SK-N-SH treated with all-trans-retinoic acid at 6 μM for 48 hours (cell line): ENCODE data around the gene CCDC178.

ENCODE experiments used
- ATAC-seq: fragments of 200-7000 bp; cut with Tn5 transposase; 3 replicates; pipeline ENCODE4 v1.9.1; 2020; ENCODE audit warnings: mild to moderate bottlenecking, moderate library complexity
- ARNTL ChIP-seq: fragments of 450-650 bp; formaldehyde crosslinking; IDR thresholded peaks from 2 replicates; pipeline ENCODE4 v1.5.0; 2020; ENCODE audit warnings: low read depth, mild to moderate bottlenecking, moderate library complexity, borderline replicate concordance
- BACH2 ChIP-seq: fragments of 250-450 bp; sonication (Bioruptor Pico); IDR thresholded peaks from 2 replicates; pipeline ENCODE4 v1.9.0; 2021; ENCODE audit warnings: mild to moderate bottlenecking, borderline replicate concordance
- CREB5 ChIP-seq: fragments of 250-450 bp; sonication (Bioruptor Pico); IDR thresholded peaks from 2 replicates; pipeline ENCODE4 v1.5.1; 2020; ENCODE audit warnings: low read depth, mild to moderate bottlenecking, moderate library complexity
- CSDC2 ChIP-seq: fragments of 250-450 bp; sonication (Bioruptor Pico); IDR thresholded peaks from 2 replicates; pipeline ENCODE4 v1.5.0; 2020; ENCODE audit warnings: mild to moderate bottlenecking, moderate library complexity
- ESRRG ChIP-seq: fragments of 250-450 bp; sonication (Bioruptor Pico); IDR thresholded peaks from 2 replicates; pipeline ENCODE4 v1.6.1; 2021; ENCODE audit warnings: mild to moderate bottlenecking
- GLIS3 ChIP-seq: fragments of 250-450 bp; sonication (Bioruptor Pico); IDR thresholded peaks from 2 replicates; pipeline ENCODE4 v1.5.0; 2020; ENCODE audit warnings: mild to moderate bottlenecking, moderate library complexity
- ISL1 ChIP-seq: fragments of 250-450 bp; sonication (Bioruptor Pico); IDR thresholded peaks from 2 replicates; pipeline ENCODE4 v2.1.2; 2022; ENCODE audit warnings: mild to moderate bottlenecking, moderate library complexity
- OSR1 ChIP-seq: fragments of 250-450 bp; sonication (Bioruptor Pico); IDR thresholded peaks from 2 replicates; pipeline ENCODE4 v1.8.0; 2022; ENCODE audit warnings: moderate library complexity, mild to moderate bottlenecking, inconsistent platforms
- PATZ1 ChIP-seq: fragments of 250-450 bp; sonication (Bioruptor Pico); IDR thresholded peaks from 2 replicates; pipeline ENCODE4 v1.8.0; 2020; ENCODE audit warnings: mild to moderate bottlenecking, moderate library complexity, borderline replicate concordance
- POU6F1 ChIP-seq: fragments of 250-450 bp; sonication (Bioruptor Pico); IDR thresholded peaks from 2 replicates; pipeline ENCODE4 v1.8.0; 2021; ENCODE audit warnings: low read depth, mild to moderate bottlenecking, moderate library complexity, borderline replicate concordance
- RARB ChIP-seq: fragments of 250-450 bp; sonication (Bioruptor Pico); IDR thresholded peaks from 2 replicates; pipeline ENCODE4 v1.8.0; 2021; ENCODE audit warnings: mild to moderate bottlenecking, moderate library complexity
- SNAI2 ChIP-seq: fragments of 250-450 bp; sonication (Bioruptor Pico); IDR thresholded peaks from 2 replicates; pipeline ENCODE4 v1.5.0; 2020; ENCODE audit warnings: mild to moderate bottlenecking, moderate library complexity
- TCF4 ChIP-seq: fragments of 250-450 bp; sonication (Bioruptor Pico); IDR thresholded peaks from 2 replicates; pipeline ENCODE4 v1.8.0; 2021; ENCODE audit warnings: mild to moderate bottlenecking, moderate library complexity, borderline replicate concordance
- TOX ChIP-seq: fragments of 250-450 bp; sonication (Bioruptor Pico); IDR thresholded peaks from 2 replicates; pipeline ENCODE4 v1.8.0; 2021; ENCODE audit warnings: mild to moderate bottlenecking, moderate library complexity, borderline replicate concordance
- TSHZ2 ChIP-seq: fragments of 250-450 bp; sonication (Bioruptor Pico); IDR thresholded peaks from 2 replicates; pipeline ENCODE4 v1.5.0; 2020; ENCODE audit warnings: mild to moderate bottlenecking, moderate library complexity
- ZC3H10 ChIP-seq: fragments of 250-450 bp; sonication (Bioruptor Pico); IDR thresholded peaks from 2 replicates; pipeline ENCODE4 v1.5.1; 2021; ENCODE audit warnings: mild to moderate bottlenecking, moderate library complexity
- ZFP3 ChIP-seq: fragments of 250-450 bp; sonication (Bioruptor Pico); IDR thresholded peaks from 2 replicates; pipeline ENCODE4 v1.5.0; 2020; ENCODE audit warnings: mild to moderate bottlenecking, moderate library complexity
- ZFP30 ChIP-seq: fragments of 450-650 bp; formaldehyde crosslinking; IDR thresholded peaks from 2 replicates; pipeline ENCODE4 v1.5.0; 2022; ENCODE audit warnings: mild to moderate bottlenecking, moderate library complexity
- ZNF565 ChIP-seq: fragments of 450-650 bp; formaldehyde crosslinking; conservative IDR thresholded peaks from 2 replicates; pipeline ENCODE4 v1.5.0; 2020; ENCODE audit warnings: low read depth, mild to moderate bottlenecking, moderate library complexity
- ZNF70 ChIP-seq: fragments of 450-650 bp; formaldehyde crosslinking; IDR thresholded peaks from 2 replicates; pipeline ENCODE4 v1.5.0; 2020; ENCODE audit warnings: mild to moderate bottlenecking, moderate library complexity

Gene CCDC178

GRCh38 chr18:32907648-32908423, 532.7 kb downstream of the CCDC178 start:
- TF ChIP-seq ZC3H10 (CRISPR knock-in tag) (no peak), ESRRG (no peak), SNAI2 (no peak), ZFP30 (CRISPR knock-in tag) (no peak), BACH2 (CRISPR knock-in tag) (no peak), TCF4 (CRISPR knock-in tag) (no peak), ISL1 (CRISPR knock-in tag) (no peak), RARB (no peak), OSR1 (CRISPR knock-in tag) (no peak), ZNF70 (no peak)
- TF ChIP-seq, all 23 proteins: peak for 0
- ATAC-seq, result no peak

- TF ChIP-seq SNAI2 (no peak), PATZ1 (CRISPR knock-in tag) (no peak), ZFP3 (CRISPR knock-in tag) (no peak), RARB (no peak), GLIS3 (no peak), ISL1 (CRISPR knock-in tag) (no peak), ZFP30 (CRISPR knock-in tag) (no peak), TOX (CRISPR knock-in tag) (no peak), CREB5 (CRISPR knock-in tag) (no peak), OSR1 (CRISPR knock-in tag) (no peak), CSDC2 (CRISPR knock-in tag) (no peak)
- no peak for ATAC-seq
Measured at GRCh38 chr18:32907311-32907585, 533.3 kb downstream of the CCDC178 start.

- no peak for ATAC-seq
- TF ChIP-seq ZFP3 (CRISPR knock-in tag) (no peak), ZC3H10 (CRISPR knock-in tag) (no peak), TOX (CRISPR knock-in tag) (no peak)
- TF ChIP-seq, all 23 proteins: peak for 0
Measured at GRCh38 chr18:32906506-32907310, 533.8 kb downstream of the CCDC178 start.

GRCh38 chr18:32905651-32906050, 534.9 kb downstream of the CCDC178 start:
- no peak for ATAC-seq
- TF ChIP-seq CREB5 (CRISPR knock-in tag), result no peak
- no peak for TF ChIP-seq PATZ1 (CRISPR knock-in tag)
- no peak for TF ChIP-seq CSDC2 (CRISPR knock-in tag)
- TF ChIP-seq GLIS3, result no peak
- no peak for TF ChIP-seq ZC3H10 (CRISPR knock-in tag)
- TF ChIP-seq RARB, result no peak
- no peak for TF ChIP-seq OSR1 (CRISPR knock-in tag)
- no peak for TF ChIP-seq TOX (CRISPR knock-in tag)
- TF ChIP-seq ISL1 (CRISPR knock-in tag), result no peak
- no peak for TF ChIP-seq BACH2 (CRISPR knock-in tag)
- TF ChIP-seq SNAI2, result no peak
- no peak for TF ChIP-seq TCF4 (CRISPR knock-in tag)
- TF ChIP-seq POU6F1 (CRISPR knock-in tag), result no peak
- no peak for TF ChIP-seq TSHZ2 (CRISPR knock-in tag)
- no peak for TF ChIP-seq ZNF565 (CRISPR knock-in tag)
- TF ChIP-seq ARNTL (CRISPR knock-in tag), result no peak
- TF ChIP-seq ZNF70, result no peak
- TF ChIP-seq ZFP3 (CRISPR knock-in tag), result no peak
